GM18867 (cell line): Measurements from ENCODE around the gene NR5A2.

Experiments
- ATAC-seq: cut with Tn5 transposase; IDR thresholded peaks from one replicate; pipeline ENCODE4 v1.9.1; 2021; ENCODE audit warnings: mild to moderate bottlenecking, moderate library complexity; ENCODE audit not compliant: unreplicated experiment

The NR5A2 gene

GRCh38 chr1:200027264-200027823 is at the start of gene NR5A2:
Gene NR5A2, plus strand, starts transcription at chr1:200027710. Its CDS starts 138 bp downstream, at chr1:200027848.
- no peak for ATAC-seq

- no peak for ATAC-seq
These were observed 49.0 kb upstream of the NR5A2 start for GRCh38 chr1:199978408-199978940.

- ATAC-seq: no peak
These were observed 48.4 kb upstream of the NR5A2 start for GRCh38 chr1:199979071-199979470.

- no peak for ATAC-seq
These were observed 45.9 kb upstream of the NR5A2 start for GRCh38 chr1:199981584-199981983.

- no peak for ATAC-seq
These were observed 44.9 kb upstream of the NR5A2 start for GRCh38 chr1:199982606-199983005.

GRCh38 chr1:199983531-199983930 is 44.0 kb upstream of the NR5A2 start:
- no peak for ATAC-seq

- ATAC-seq: no peak
These were observed 32.3 kb upstream of the NR5A2 start for GRCh38 chr1:199995096-199995685.

GRCh38 chr1:200005165-200005564 is 22.3 kb upstream of the NR5A2 start:
- no peak for ATAC-seq

- no peak for ATAC-seq
These were observed 20.8 kb upstream of the NR5A2 start for GRCh38 chr1:200006711-200007110.

- no peak for ATAC-seq
These were observed 11.7 kb upstream of the NR5A2 start for GRCh38 chr1:200015811-200016210.

GRCh38 chr1:200021577-200022238 is 5.8 kb upstream of the NR5A2 start:
- no peak for ATAC-seq

GRCh38 chr1:200022239-200022804 is 5.2 kb upstream of the NR5A2 start:
- ATAC-seq: no peak

- ATAC-seq: no peak
These were observed 1.1 kb downstream of the NR5A2 start for GRCh38 chr1:200028586-200029034.

- no peak for ATAC-seq
These were observed 1.7 kb downstream of the NR5A2 start for GRCh38 chr1:200029035-200029821.

GRCh38 chr1:200029822-200030152 is 2.3 kb downstream of the NR5A2 start:
- no peak for ATAC-seq

- no peak for ATAC-seq
These were observed 3.3 kb downstream of the NR5A2 start for GRCh38 chr1:200030791-200031190.

- no peak for ATAC-seq
These were observed 6.2 kb downstream of the NR5A2 start for GRCh38 chr1:200033511-200034261.

- ATAC-seq: no peak
These were observed 6.7 kb downstream of the NR5A2 start for GRCh38 chr1:200034262-200034557.

- no peak for ATAC-seq
These were observed 7.4 kb downstream of the NR5A2 start for GRCh38 chr1:200034761-200035396.

- no peak for ATAC-seq
These were observed 8.0 kb downstream of the NR5A2 start for GRCh38 chr1:200035397-200035955.
